Cerebellar cortex (tissue), 1 donor: ENCODE data around the gene MLST8.

Source experiments
- DNase-seq: peaks from one replicate; pipeline ENCODE4 v3.0.0-alpha.2; 2015; ENCODE audit warnings: low spot score

The MLST8 gene

GRCh38 chr16:2173366-2173765, 31.9 kb upstream of the MLST8 start:
- no peak for DNase-seq

DNA sequence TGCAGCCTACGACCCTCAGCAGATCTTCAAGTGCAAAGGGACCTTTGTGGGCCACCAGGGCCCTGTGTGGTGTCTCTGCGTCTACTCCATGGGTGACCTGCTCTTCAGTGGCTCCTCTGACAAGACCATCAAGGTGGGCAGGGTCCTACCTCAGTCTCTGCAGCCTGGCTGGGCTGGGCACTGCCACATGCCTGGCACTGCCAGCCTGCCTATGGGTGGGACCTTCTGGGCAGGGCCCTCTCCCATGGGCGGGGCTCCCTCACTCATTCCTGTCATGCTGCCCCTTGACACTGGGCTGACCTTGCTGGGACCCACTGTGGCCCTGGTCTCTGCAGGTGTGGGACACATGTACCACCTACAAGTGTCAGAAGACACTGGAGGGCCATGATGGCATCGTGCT, 31.3 kb upstream of the MLST8 start:
- no peak for DNase-seq

DNA sequence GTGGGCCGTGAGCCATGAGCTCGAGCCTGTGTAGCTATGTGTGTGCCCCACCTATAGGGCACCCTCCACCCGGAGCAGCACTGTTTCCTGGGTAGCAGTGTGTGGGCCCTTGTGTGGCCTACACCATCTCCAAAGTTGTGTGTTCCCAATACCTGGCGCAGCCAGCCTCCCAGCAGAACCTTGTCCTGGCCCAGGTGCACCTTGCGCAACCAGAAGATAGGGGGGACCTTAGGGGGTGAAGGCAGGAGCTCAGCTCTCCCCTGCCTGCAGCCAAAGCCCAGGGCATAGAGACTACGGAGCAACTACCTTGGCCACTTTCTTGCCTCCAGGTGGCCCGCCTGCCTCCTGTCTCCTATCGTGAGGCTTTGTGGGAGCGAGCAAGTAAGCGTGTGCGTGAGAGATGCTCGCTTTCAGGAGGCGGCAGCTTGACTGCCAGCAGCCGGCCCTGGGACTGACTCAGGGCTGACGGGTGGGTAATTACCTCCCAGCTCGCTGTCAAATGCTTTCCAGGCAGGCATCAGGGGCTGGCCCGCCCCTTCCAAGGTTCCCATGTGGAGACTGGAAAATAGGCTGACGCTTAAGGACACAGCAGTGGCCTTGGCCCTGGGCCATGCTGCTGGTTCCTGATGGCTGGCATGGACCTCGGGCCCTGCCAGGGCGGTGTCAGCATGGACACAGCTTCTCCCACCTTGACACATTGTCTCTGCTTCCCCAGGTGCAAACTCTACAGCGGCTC, 30.7 kb upstream of the MLST8 start:
- DNase-seq, result peak; percentile 72

GRCh38 chr16:2175454-2175853, 29.8 kb upstream of the MLST8 start:
- no peak for DNase-seq

- no peak for DNase-seq
These were observed 29.2 kb upstream of the MLST8 start for GRCh38 chr16:2176047-2176446.

DNA sequence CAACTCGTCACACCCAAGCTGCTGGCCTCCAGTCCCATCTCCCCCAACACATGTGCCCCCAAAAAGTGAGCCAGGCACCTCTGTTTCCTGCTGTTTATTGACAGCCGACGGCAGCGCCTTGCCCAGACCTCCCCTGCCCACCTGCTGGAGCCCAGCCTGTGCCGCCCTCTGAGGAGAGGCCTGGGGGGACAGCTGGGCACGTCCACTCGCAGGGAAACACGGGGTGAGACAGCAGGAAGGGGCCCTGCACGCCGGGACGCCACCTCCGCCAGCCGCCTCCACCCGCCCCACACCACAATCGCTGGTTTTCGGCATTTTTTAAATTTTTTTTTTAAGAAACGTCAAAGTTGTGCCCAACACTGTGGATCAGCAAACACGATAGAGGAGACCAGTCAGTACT, 28.2 kb upstream of the MLST8 start:
- no peak for DNase-seq

DNA sequence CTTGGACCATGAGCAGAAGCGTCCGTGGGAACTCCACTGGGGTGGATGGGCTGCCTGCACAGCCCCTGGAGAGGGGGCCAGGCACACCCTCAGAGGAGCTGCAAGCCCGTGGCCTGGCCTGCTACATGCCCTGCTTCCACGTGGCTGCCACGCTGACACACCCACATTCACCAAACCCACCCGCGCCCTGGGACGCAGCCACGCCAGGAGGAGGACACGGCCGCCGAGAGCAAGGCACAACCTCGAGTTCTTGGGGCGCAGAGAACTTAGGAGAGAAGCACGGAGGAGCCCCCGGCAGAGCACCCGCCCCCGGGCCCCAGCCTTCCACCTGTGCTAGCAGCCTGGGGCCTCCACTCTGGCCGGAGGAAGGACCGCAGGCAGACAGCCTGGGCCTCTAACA, 27.7 kb upstream of the MLST8 start:
- DNase-seq, result no peak

- no peak for DNase-seq
These were observed 26.7 kb upstream of the MLST8 start for GRCh38 chr16:2178321-2179106.

DNA sequence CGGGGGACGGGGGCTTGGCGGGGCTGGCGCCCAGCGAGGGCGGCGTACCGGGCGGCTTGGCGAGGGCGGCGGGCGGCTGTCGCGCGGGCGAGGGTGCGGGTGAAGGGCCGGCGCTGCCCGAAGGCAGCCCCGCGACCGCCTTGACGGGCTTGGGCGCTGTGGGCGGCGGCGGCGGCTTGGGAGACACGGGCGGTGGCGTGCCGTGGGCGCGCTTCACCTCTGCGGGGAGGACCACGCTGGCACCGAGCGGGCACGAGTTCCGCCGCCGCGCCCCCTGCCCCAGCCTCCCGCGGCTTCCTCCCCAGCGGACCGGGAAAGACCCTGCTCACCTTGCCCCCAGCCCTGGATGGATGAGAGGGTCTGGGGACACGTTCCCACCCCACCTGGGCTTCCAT, 26.1 kb upstream of the MLST8 start:
- DNase-seq, result no peak

DNA sequence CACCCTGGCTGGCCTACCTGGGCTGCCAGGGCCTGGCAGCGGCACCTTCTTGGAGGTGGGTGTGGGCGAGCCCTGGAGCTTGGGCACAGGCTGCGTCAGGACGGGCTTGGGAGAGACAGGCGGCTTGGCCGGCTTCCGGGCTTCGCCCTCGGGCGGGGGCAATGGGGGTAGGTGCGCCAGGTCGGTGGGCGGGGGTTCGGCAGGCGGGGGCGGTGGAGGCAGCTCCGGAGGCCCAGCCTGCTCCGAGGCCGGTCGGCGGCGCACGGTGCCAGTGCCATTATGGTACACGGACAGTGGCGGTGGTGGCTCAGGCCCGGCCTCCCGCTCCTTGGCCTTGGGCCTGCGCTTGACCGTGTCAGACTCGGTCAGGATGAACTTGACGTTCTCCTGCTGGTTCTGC, 25.7 kb upstream of the MLST8 start:
- DNase-seq, result no peak

GRCh38 chr16:2180461-2180860, 24.8 kb upstream of the MLST8 start:
- no peak for DNase-seq

DNA sequence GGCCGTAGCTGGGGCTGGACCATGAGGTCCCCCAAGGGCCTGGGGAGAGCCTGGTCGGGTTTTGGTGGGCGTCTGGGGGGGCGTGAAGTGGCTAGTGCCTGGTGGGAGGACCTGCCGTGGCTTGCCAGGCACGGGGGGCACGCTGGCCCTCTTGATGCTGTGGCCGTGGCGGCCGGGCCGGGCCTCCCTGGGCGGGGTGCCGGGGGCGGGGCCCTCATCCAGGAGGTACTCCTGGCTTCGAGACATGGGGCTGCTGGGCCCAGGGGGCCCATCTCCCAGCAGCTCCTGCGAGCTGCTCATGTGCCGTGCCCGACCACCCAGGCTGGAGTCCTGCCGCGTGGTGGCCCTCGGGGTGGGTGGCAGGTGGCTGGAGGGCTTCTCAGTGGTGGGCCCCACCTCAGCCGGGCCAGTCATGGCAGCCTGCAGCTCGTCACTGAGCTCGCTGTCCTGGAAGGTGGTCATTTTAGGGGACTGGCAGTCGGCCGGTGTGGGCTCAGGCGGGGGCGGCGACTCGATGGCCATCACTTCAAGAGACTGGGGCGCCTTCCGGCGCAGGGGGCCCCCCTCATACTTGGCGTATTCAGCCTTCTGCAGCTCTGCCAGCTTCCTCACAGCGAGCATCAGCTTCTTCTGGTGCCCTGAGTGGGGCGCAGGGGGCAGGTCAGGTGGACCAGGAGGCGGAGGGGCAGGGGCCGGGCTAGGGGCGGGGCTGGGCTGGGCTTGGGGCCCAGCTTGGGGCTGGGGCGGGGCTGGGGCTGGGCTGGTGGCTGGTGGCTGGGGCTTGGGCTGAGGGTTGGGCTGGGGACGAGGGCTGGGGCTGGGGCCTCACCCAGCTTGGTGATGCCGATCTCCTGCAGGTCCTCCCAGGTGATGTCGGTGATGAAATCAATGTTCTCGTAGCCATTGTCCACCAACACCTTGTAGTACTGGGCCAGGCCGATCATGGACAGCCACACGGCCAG, 24.0 kb upstream of the MLST8 start:
- no peak for DNase-seq

GRCh38 chr16:2181952-2182351, 23.3 kb upstream of the MLST8 start:
- no peak for DNase-seq

GRCh38 chr16:2183671-2184070, 21.6 kb upstream of the MLST8 start:
- DNase-seq, result no peak

DNA sequence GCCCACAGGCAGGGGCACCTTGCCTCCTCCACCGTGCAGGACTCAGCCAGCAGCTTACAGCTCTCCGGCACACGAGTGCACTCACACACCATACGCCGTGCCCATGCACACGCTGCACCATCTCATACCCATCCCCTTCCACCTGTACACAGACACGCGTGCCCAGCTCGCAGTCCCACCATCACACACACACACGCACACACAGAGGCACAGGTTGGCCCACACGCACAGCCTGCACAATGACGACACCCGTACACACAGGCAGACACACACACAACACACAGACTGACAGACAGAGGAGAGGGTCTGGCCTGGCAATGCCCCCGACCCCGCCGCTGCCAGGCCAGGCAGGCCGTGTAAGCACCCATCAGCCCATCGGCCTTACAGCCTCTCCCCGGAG, 20.9 kb upstream of the MLST8 start:
- DNase-seq, result no peak

GRCh38 chr16:2184962-2185361, 20.3 kb upstream of the MLST8 start:
- no peak for DNase-seq

- no peak for DNase-seq
These were observed 19.2 kb upstream of the MLST8 start for GRCh38 chr16:2186064-2186463.

DNA sequence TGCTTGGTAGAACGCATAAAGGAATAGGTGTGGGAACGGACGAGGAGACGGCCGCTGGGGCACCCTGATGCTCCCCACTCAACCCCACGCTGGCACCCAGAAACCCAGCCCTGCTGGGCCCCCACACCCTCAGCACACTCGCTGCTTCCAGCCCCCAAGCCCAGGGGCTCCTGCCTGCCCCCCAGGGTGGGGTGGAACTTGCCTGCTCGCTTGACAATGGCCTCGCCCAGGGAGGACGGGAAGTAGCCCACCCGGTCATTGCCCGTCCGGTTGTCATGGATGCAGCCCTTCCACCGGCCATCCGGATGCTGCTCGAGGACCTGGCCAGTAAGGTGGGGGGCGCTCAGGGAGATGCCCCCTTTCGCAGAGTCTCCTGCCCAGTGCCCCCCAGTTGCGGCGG, 18.7 kb upstream of the MLST8 start:
- DNase-seq, result no peak

GRCh38 chr16:2187212-2187611, 18.0 kb upstream of the MLST8 start:
- DNase-seq, result no peak

GRCh38 chr16:2188395-2188794, 16.9 kb upstream of the MLST8 start:
- no peak for DNase-seq

GRCh38 chr16:2189252-2189893, 15.9 kb upstream of the MLST8 start:
- DNase-seq, result no peak
